IPS DF 4.7 (cell line): ENCODE data around the gene PHF12.

Experiments
- DNase-seq: peaks from one replicate; pipeline ENCODE4 v3.0.0-alpha.2; 2013; ENCODE audit warnings: low spot score; ENCODE audit errors: extremely low read depth

PHF12 gene

GRCh38 chr17:28955408-28955807, 4.1 kb upstream of the PHF12 start:
- DNase-seq = no peak

- no peak for DNase-seq
Measured at GRCh38 chr17:28954886-28955285, 3.6 kb upstream of the PHF12 start.

DNA sequence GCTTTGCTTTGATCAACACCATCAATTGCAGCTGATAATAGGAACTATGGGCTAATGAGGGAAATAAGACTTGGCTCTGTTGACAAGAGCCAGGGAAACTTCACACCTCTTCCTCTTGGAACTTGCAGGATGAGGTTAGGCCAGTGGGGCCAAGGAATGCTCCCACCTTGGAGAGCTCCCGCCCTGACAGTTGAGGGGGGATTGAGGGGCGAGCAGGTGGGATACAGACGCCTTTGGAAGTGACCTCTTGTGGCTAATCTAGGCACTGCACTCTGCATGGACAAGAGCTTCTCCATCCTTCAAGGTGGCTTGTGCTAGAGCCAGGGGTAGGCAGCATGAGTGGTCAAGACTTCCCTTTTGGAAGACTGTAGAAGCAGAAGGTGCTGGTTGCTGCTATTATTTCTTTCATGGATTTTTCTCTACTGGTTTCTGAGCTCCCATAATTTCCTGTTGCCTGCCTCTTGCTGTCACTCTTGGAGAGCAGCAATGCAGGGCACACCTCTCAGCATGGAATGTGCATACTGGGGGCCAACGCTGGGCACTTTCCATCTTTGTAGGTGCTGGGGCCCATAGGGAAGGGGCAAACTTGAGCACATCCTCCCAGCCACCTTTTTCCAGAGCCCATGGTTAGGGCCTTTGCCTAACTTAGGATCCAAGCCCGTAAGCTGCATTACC, 2.3 kb upstream of the PHF12 start:
- peak; percentile 86 for DNase-seq

- peak; percentile 97 for DNase-seq
Measured at GRCh38 chr17:28951991-28952975, 965 bp upstream of the PHF12 start.

DNA sequence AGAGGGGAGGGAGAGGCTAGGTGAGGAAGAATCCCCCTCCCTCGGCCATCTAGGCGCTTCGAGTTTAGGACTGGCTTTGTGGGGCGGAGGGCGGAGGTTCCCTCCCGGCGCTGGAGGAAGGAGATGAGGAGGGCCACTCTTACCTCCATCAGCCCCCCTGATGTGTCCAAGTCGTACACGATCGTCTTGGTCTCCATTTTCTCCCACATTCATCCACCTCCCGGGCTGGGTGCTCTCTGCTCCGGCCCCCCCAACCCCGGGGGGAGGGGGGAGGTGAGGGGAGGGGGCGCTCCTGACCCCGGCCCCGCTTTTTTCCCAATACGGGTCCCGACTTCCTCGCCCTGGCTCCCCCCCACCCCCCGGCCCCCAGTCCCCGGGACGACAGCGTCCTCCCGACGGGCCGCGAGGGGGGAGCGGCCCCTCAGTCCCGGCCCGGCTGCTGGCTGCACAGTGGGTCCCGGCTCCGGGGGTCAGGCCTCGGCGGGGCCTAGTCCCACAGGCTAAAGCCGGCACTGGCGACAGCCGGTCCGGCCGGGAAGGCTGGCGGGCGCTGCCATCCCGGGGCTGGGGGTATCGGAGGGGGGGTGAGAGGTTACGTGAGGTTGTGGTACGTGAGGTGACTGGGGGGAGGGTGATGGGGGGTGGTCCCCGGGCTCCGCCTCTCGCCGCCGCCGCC, 428 bp downstream of the PHF12 start:
- DNase-seq = no peak

DNA sequence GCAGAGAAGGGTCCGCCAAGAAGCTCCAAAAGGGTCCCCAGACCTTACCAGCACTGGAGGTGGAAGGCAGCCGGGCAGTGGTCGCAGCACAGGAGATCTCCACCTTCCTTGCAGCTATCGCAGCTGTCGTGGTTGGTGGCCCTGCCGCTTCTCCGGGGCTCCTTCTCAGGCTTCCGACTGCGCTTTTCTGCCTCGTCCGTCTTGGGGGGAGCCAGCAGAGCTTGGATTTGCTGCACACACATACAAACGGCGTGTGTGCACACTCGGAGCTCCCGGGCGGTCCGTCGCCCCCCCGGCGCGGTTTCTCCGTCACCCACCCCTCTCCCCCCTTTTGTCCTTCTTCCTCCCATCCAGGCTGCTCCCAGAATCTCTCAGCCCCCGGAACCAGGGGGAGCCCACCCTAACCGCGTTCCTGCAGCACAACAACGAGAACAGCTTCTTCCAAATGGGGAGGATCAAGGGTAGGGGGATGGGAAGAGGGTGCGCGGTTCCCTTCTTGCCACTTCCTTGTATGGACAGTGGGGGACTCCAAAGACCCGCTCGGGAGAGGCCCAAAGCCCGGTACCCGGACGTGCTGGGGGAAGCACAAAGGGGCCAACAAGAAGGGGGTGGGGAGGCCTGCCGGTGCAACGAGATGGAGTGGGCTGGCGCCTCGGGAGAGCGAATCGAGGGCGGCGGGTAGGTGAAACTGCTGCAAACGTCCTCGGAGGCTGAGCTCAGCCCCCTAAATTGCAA, 1.1 kb downstream of the PHF12 start:
- DNase-seq = no peak

DNA sequence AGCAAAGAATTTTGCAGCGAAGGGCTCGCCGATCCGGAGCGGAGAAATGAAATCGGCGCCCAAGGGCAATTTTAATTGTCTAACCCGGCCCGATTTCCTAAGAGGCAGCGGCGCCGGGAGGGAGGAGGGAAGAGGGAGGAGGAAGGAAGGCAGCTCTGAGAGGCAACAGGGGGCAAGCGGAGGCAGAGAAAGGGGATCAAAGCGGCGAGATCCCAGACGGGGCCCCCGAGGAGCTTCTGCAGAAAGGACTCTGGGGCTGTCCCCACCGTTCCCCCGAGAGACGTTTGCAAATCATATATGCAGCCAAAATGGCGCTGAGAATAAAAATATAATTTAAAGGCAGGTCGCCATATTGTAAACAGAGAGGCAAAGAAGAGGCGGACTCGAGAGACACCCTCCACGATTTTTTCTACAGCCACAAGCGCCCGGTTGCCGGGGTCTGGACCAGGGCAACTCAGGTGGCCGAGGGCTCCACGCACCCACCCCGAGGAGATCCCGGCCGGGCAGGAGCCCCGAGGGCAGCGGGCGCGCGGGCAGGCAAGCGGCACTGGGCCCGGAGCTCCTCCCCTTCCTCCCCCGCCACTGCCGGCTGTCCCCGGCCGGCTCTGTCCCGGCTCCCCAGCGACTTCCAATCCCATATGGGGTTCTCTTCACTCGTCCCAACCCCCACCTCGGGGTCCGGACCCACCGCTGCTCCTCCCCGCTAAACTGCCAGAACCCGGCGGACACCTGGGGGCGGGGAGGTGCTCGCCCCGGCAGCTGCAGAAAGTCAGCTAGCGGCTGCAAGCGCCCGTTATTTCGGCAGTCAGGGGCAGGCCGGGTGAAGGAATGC, 1.9 kb downstream of the PHF12 start:
- no peak for DNase-seq

- DNase-seq = no peak
Measured at GRCh38 chr17:28948873-28949184, 2.5 kb downstream of the PHF12 start.

GRCh38 chr17:28948342-28948741, 3.0 kb downstream of the PHF12 start:
- no peak for DNase-seq

DNA sequence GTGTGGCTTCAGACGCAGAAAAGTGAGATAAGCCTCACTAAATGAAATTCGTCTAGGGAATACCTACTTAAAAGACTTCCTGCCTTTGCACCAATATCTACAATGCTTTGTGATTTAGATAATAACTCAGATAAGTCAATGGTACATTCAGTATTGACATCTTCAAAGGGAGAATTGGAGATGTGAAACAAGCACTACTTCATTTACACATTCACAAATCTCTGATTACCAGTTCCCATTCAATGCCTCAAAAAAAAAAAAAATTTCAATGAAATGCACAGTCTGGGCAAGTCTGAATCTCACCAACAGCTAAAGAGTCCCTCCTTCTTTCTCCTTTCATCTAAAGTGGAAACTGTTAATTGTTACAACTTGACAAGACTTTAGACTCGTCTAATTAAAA, 3.7 kb downstream of the PHF12 start:
- DNase-seq = no peak

- DNase-seq = no peak
Measured at GRCh38 chr17:28946239-28946638, 5.1 kb downstream of the PHF12 start.

DNA sequence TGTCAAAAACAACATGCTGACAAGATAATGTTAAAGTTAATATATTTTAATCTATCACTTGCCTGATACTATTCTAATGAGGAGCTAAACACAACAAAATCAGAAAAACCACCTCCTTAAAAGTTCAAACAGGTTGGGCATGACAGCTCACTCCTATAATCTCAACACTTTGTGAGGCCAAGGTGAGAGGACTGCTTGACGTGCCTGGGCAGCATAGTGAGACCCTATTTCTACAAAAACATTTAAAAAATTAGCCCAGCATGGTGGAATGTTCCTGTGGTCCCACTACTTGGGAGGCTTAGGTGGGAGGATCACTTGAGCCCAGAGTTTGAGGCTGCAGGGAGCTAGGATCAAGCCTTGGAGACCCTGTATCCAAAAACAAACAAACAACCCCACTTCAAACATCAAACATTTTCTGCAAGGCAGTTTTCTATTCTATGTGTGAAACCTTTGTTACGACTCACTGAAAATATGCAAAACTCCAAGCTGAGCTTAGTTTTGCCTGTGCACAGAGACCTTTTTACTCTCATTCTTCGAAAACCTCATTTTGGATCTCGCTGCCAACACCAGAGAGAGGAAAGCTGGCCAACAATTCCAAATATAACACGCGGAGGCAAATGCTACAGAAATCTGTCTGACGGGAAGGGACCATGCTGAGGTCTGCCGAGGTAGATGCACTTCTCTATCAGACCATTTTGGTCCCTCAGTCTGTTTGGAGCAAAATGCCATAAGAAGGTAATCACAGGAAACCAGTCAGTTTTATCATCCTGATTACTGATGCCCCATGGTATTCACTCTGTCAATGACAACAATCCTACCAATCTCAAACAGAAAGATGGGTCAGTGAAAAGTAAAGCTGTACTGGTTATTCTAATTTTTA, 6.2 kb downstream of the PHF12 start:
- DNase-seq = no peak

DNA sequence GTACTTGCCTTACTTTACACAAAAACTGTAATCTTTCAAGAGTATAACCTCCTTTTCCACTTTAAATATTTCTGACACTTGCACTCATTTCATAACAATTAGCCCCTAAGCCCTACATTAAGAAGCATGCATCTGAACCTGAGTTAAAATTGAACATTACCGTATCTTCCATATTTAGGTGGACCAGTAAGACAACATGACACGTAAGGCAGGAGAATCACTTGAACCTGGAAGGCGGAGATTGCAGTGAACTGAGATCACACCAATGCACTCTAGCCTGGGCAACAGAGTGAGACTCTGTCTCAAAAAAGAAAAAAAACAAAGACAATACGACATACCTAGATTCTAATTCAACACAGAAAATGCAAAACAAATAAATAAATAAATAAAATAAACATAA, 7.0 kb downstream of the PHF12 start:
- no peak for DNase-seq

GRCh38 chr17:28942925-28943324, 8.4 kb downstream of the PHF12 start:
- no peak for DNase-seq

DNA sequence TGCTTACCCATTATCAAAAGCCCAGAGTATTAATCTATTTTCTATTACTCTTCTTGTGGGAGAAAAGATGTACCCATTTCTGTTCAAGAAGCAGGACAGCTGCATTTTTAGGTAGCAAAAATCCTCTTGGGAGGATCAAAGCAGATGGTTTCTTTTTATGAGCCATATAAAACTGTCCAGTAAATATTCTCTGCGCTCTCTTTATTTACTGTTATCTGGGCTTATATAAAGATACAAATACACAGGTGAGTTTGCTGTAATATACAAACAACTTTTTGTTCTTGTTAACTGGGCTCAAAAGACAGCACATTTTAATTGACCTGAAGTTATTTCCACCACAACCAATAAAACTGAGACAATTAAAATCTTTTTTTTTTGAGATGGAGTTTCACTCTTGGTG, 10.1 kb downstream of the PHF12 start:
- DNase-seq = no peak

- no peak for DNase-seq
Measured at GRCh38 chr17:28940675-28941074, 10.6 kb downstream of the PHF12 start.

DNA sequence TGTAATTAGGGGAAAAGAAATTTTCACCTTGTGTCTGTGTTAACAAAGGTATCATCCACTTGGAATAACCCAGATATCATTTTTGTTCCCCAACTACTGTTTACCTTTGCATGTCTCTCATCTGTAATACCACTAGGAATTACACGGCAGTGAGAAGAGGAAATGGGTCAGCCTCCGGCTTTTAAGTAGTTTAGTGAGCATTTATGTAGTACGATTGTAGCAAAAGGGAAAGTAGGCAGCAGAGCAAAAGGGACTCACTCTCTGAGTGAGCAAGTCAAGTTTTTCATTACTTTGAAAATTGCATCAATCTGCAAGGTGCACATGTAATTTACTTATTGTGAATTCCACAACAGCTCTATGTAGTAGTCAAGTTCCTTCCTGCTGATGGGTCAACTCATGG, 11.2 kb downstream of the PHF12 start:
- no peak for DNase-seq

GRCh38 chr17:28938552-28938951, 12.8 kb downstream of the PHF12 start:
- DNase-seq = no peak

- DNase-seq = no peak
Measured at GRCh38 chr17:28937044-28937729, 14.1 kb downstream of the PHF12 start.
